Measurements from ENCODE around the gene STAC2.

STAC2 gene

GRCh38 chr17:39197380-39198185 lies 28.2 kb downstream of the STAC2 start, which contains the start of gene CACNB1:
TSS of gene CACNB1 (minus strand) at chr17:39197669. CDS start at chr17:39197495, 174 bp downstream.
- H4K20me1 ChIP-seq (ENCODE audit: insufficient read depth, low read length), result no peaks in the 10 kb centered on the region; the same call in 1 of the 2 replicates
- peak within 1 kb of the TSS; percentile 47; the same call in 1 of the 2 replicates for H2AFZ ChIP-seq (ENCODE audit: low read length)
- DNase-seq, result peak; percentile 69
- no peaks in the 10 kb centered on the region for H3K9me2 ChIP-seq (replicated peaks; ENCODE audit: insufficient read depth, low read length)
- H3K36me3 ChIP-seq (replicated peaks; ENCODE audit: insufficient read depth, low read length), result peaks cover 11% of the 10 kb centered on the region; the same call in 1 of the 2 replicates
- H3K79me2 ChIP-seq (ENCODE audit: low read length), result peaks cover 65% of the 10 kb centered on the region
- H3K9me3 ChIP-seq (replicated peaks; ENCODE audit: insufficient read depth, low read length), result no peaks in the 10 kb centered on the region
- peak within 1 kb of the TSS; percentile 91; the same call in 1 of the 2 replicates for H3K27ac ChIP-seq (ENCODE audit: low read length)
- no peaks in the 10 kb centered on the region for H3K27me3 ChIP-seq (replicated peaks; ENCODE audit: insufficient read depth, low read length)
- peak within 1 kb of the TSS; percentile 86 for H3K4me3 ChIP-seq (ENCODE audit: low read length)
- peak within 1 kb of the TSS; percentile 73 for H3K9ac ChIP-seq (ENCODE audit: low read length)
- peak within 1 kb of the TSS; percentile 89 for H3K4me2 ChIP-seq (ENCODE audit: low read depth, low read length)
- peaks cover 48% of the 10 kb centered on the region for H3F3A ChIP-seq (ENCODE audit: insufficient read depth, low read length)
- peaks cover 30% of the 10 kb centered on the region for H3K4me1 ChIP-seq (ENCODE audit: low read length)
- no peak for TF ChIP-seq CTCF (IDR thresholded peaks at IDR 0.05; ENCODE audit: low read length)
- TF ChIP-seq EZH2phosphoT487 (IDR thresholded peaks at IDR 0.05; ENCODE audit: low read length), result no peak
- TF ChIP-seq EZH2 (optimal IDR thresholded peaks at IDR 0.05; ENCODE audit: low read depth, low read length), result no peak

- TF ChIP-seq EZH2phosphoT487 (IDR thresholded peaks at IDR 0.05; ENCODE audit: low read length) (no peak), CTCF (IDR thresholded peaks at IDR 0.05; ENCODE audit: low read length) (no peak), EZH2 (optimal IDR thresholded peaks at IDR 0.05; ENCODE audit: low read depth, low read length) (no peak)
- Histone ChIP-seq H3K9me3 (replicated peaks; ENCODE audit: insufficient read depth, low read length) (no peaks in the 10 kb centered on the region), H3K4me2 (ENCODE audit: low read depth, low read length) (peak overlapping the region; percentile 89), H3K4me1 (ENCODE audit: low read length) (peaks cover 28% of the 10 kb centered on the region), H3F3A (ENCODE audit: insufficient read depth, low read length) (peaks cover 41% of the 10 kb centered on the region), H3K9ac (ENCODE audit: low read length) (peak overlapping the region; percentile 73), H3K27ac (ENCODE audit: low read length) (peak overlapping the region; percentile 39; the same call in 1 of the 2 replicates), H3K36me3 (replicated peaks; ENCODE audit: insufficient read depth, low read length) (0 out of 2 replicates have a peak, but pooled peaks cover 5% of the 10 kb centered on the region), H4K20me1 (ENCODE audit: insufficient read depth, low read length) (no peaks in the 10 kb centered on the region), H3K27me3 (replicated peaks; ENCODE audit: insufficient read depth, low read length) (no peaks in the 10 kb centered on the region), H2AFZ (ENCODE audit: low read length) (0 out of 2 replicates have a peak overlapping the region, but pooled peaks have one; percentile 29), H3K79me2 (ENCODE audit: low read length) (peaks cover 65% of the 10 kb centered on the region), H3K4me3 (ENCODE audit: low read length) (peak overlapping the region; percentile 86), H3K9me2 (replicated peaks; ENCODE audit: insufficient read depth, low read length) (no peaks in the 10 kb centered on the region)
- DNase-seq, result peak; percentile 90
These were observed 28.9 kb downstream of the STAC2 start for GRCh38 chr17:39196808-39197291.

- TF ChIP-seq EZH2phosphoT487 (IDR thresholded peaks at IDR 0.05; ENCODE audit: low read length) (no peak), CTCF (IDR thresholded peaks at IDR 0.05; ENCODE audit: low read length) (no peak), EZH2 (optimal IDR thresholded peaks at IDR 0.05; ENCODE audit: low read depth, low read length) (no peak)
- DNase-seq, result no peak
- Histone ChIP-seq H3K36me3 (replicated peaks; ENCODE audit: insufficient read depth, low read length) (0 out of 2 replicates have a peak, but pooled peaks cover 3% of the 10 kb centered on the region), H3F3A (ENCODE audit: insufficient read depth, low read length) (peaks cover 36% of the 10 kb centered on the region), H3K4me2 (ENCODE audit: low read depth, low read length) (peak overlapping the region; percentile 75), H3K79me2 (ENCODE audit: low read length) (peaks cover 65% of the 10 kb centered on the region), H3K4me3 (ENCODE audit: low read length) (peak overlapping the region; percentile 56), H3K9me3 (replicated peaks; ENCODE audit: insufficient read depth, low read length) (no peaks in the 10 kb centered on the region), H3K27me3 (replicated peaks; ENCODE audit: insufficient read depth, low read length) (no peaks in the 10 kb centered on the region), H3K4me1 (ENCODE audit: low read length) (peaks cover 25% of the 10 kb centered on the region), H3K27ac (ENCODE audit: low read length) (peak overlapping the region; percentile 91), H3K9me2 (replicated peaks; ENCODE audit: insufficient read depth, low read length) (no peaks in the 10 kb centered on the region), H3K9ac (ENCODE audit: low read length) (peak overlapping the region; percentile 66), H4K20me1 (ENCODE audit: insufficient read depth, low read length) (no peaks in the 10 kb centered on the region), H2AFZ (ENCODE audit: low read length) (peak overlapping the region; percentile 21; the same call in 1 of the 2 replicates)
These were observed 29.4 kb downstream of the STAC2 start for GRCh38 chr17:39196241-39196807.

Data from MM.1S (cell line).